Stimulated activated CD4-positive, alpha-beta T cell treated with anti-CD3 and anti-CD28 coated beads, Interleukin-4, amount 100 ng/mL, for 4 hours (primary cell): Measurements from ENCODE around the gene ALKBH8.
A peak's percentile ranks its signal among the peaks of the same experiment; 100 is the strongest.
"Not testable (repeated sequence)": the region's sequence is repeated elsewhere in the genome, so short reads cannot be mapped to it uniquely, and the experiment has no call there.

ENCODE experiments used
- DNase-seq, 2 experiments: peaks; one replicate each; pipeline ENCODE4 v3.0.0-alpha.2; 2020

Gene ALKBH8

DNA sequence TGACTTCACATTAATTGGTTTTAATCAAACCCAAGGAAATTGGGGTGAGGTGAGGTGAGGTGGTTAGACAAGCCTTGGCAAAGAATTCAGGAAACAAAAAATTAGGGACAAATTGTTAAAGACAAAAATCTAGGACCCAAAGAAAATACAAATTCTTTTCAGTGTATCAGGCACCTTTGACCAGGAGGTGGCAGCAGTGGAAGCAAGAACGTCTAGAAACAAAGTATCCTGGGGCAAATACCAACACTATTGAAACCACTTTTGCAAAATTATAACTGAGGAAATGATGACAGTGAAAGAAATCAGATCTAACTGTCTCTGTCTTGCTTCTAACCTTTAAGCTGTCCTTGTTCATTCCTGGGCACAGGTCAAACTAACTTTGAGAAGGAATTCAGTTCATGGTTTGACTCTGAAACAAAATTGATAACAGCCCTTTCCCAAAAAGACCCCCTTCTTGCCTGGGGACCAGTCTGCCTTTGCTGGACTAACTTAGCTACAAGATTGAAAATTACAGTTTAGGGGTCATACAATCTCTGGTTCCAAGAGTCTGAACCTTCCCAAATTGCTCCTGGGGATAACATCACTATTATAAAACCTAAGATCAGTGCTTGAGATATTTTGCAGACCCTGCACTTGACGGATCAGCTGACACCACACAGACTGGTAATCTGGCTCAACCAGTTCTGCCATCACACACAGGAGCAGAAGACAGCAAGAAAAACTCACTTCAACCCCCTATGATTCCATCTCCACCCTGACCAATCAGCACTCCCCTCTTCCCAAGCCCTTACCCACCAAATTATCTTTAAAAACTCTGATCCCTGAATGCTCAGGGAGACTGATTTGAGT lies 11.2 kb upstream of the ALKBH8 start:
- DNase-seq, result peak; percentile 38 to 48

DNA sequence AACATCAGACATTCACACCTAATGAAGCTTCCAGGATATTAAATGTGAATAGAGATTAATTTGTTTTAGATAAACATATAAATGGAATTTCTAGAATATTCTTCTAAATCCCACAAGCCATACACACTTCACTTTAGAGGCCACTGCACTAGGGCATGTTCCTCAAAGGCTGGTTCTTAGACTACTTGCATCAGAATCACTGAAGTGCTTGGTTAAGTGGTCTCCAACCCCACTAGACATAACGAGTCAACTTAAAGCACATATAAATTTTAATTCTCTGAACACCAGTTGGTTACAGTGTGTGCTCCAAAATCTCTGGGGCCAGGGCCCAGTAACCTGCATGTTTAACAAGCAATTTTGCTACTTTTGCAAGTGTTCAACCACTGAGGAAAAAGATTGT lies 7.9 kb upstream of the ALKBH8 start:
- no peak for DNase-seq

DNA sequence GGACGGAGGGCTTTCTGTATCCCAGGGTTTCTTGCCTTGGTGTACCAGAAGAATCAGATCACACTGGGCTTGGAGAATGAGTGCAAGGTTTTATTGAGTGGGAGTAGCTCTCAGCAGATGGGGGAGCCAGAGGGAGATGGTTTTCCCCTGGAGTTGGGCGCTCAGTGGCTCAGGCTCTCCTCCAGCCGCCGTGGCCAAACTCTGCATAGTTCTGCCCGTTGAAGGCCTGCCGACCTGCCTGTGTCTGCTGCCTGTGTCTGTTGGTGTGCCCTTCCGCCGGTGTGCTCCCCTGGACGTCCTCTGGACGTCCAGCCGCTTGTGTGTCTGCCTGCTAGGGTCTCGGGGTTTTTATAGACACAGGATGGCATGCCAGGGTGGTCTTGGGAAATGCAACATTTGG lies 4.5 kb upstream of the ALKBH8 start:
- no peak for DNase-seq

DNA sequence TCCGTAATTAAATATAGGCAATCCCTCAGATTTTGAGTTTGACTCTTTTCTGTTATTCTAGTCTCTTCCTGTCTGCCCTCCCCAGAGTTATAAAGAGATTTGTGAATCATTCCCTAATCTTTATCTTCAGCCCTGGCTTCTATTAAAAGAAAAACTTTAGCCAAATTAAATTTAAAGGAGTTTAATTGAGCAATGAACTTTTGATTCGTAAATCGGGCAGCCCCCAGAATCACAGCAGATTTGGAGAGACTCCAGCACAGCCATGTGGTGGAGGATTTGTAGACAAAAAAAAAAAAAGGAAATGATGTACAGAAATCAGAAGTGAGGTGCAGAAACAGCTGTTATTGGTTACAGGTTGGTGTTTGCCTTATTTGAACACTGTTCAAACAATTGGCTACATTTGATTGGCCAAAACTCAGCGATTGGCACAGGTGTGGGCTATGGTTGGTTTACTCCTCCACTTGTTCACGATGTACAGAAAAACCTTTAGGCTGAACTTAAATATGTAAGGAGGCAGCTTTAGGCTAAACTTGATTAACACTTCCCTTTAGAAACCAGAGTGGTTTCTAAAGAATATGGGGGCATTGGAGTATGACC lies 2.3 kb upstream of the ALKBH8 start:
- no peak for DNase-seq

DNA sequence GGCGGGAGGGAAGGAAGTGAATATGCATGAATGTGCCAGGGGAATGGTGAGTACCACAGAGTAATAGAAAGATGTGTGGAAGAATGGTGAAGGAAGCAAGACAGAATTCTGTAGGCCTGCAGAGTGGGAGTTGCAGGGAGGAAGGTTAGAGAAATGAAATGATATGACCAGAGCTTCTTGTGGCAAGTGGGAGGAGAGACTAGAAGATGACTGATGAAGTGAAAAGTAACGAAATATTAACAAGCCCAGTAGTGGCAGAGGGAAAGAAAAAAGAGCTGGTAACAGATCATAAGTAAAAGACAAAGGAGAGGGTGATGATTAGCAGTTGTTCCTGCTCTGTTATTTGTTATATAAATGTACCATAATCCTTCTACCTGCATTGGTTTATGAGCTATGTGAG lies 1.0 kb upstream of the ALKBH8 start:
- no peak for DNase-seq

DNA sequence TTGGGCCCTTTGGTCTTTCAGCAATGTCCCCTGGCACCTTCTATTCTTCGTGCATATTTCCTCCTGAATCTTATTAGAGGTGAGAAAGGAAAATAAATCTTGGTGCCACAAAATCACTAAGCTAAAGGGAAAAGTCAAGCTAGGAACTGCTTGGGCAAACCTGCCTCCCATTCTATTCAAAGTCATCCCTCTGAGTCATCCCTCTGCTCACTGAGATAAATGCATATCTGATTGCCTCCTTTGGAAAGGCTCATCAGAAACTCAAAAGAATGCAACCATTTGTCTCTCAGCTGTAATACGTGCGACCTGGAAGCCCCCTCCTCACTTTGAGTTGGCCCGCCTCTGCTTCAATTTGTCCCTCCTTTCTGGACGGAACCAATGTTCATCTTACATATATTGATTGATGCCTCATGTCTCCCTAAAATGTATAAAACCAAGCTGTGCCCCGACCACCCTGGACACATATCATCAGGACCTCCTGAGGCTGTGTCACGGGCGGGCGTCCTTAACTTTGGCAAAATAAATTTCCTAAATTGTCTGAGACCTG lies 493 bp upstream of the ALKBH8 start:
- DNase-seq, result not testable (repeated sequence)

DNA sequence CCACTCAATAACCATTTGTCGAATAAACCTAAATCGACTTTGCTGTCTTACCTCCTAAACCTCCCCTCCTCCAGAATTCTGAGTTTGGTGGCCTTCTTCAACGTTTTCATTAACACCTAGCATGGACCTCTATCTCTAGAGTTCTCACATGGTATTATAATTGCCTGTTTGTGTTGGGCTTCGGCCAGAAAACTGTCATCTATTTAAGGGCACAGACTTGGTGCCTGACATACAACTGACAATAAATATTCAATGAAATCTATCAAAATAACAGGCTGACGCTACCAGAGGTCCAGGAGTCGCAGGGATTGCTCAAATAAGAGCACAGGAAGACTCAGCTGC lies 687 bp downstream of the ALKBH8 start:
- no peak for DNase-seq

DNA sequence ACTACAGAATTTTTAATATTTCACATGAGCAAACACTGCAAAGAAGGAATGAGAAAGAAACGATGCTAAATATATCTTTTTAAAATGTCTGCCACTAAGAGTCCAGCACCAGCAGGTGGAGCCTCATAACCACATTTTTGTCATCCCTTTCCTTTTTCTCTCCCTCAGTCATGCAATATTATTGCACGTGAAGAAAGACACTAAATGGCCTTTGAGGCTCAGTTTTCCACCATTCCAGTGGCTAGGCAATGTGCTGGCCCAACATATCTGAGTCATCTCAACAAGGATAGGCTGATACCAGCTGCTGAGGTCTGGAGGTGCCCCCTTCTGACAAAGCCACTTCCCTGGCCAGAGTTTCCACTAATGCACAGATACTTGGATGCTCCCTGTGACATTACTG lies 1.8 kb downstream of the ALKBH8 start:
- peak in 1 of 2 experiments; percentile 13 for DNase-seq

DNA sequence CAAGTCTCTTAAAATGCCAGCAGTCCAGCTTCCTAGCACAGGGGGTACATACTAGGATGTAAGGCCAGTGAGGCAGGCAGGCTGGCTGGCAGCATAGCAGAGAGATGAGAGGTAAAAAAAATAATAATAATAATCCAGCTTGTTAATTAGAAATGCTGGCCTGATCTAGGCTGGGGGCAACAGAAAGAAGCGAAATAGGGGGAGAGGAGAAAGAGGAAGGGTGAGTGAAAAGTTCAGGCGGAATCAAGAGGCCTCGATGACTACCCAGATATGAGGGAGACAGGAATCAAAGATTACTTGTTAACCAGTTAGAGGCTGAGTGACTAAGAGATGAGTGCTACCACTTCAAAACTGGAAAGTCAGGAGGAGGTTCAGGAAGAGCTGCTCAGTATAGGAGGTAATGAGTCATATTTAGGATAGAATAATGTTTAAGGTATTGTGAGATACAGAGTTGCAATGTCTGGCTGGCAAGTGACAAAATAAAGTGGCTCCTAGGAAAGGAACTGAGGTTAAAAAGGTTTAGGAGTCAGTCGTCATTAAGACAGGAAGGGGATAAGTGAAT lies 2.8 kb downstream of the ALKBH8 start:
- DNase-seq, result no peak

DNA sequence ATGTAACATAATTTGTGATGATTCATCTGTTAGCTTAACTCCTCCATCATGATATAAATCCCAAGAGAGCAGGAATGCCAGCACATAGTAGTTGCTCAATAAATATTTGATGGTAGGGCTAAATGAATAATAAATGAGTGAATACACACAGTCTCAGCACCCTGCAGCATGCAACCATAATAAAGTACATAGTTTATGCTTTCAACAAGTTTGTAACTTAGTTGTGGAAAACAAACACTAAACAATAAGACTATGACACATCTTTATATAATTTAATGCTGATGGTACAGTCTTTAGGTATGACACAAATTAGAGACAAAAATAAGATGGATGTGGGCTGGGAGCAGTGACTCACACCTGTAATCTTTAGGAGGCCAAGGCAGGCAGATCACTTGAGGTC lies 3.8 kb downstream of the ALKBH8 start:
- no peak for DNase-seq

DNA sequence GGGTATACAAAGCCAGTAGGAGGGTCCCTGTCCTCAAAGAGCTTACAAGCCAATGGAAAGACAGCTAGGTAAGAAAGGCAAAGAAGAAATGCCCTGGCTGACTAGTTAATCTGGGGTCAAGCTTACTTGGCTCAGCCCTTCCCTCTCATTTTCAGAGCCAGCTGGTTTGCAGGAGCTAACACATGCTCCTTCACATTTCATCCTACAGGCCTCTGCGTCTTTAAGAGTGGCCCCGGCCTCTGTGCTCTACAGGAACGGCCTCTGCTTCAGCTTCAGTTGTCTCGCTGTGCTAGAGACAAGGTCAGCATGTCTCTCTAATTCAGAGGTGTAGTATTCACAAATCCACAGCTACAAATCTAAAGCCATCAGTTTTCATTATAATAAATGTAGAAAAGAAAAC lies 15.2 kb downstream of the ALKBH8 start:
- DNase-seq, result no peak

DNA sequence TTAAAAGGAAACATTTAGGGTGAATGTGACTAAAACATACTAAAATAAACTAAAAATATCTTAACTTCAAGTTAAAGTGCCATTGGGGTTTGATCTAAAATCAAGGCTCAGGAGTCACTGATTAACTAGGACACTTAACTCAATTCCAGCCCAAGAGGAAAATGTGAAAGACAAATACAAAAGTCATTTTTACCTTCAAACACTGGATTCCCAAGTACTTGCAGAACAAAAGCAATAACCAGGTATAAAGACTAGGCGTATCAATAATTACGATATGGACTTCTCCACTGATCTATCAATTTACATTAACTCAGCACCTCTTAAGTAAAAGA lies 15.6 kb downstream of the ALKBH8 start:
- DNase-seq, result no peak

DNA sequence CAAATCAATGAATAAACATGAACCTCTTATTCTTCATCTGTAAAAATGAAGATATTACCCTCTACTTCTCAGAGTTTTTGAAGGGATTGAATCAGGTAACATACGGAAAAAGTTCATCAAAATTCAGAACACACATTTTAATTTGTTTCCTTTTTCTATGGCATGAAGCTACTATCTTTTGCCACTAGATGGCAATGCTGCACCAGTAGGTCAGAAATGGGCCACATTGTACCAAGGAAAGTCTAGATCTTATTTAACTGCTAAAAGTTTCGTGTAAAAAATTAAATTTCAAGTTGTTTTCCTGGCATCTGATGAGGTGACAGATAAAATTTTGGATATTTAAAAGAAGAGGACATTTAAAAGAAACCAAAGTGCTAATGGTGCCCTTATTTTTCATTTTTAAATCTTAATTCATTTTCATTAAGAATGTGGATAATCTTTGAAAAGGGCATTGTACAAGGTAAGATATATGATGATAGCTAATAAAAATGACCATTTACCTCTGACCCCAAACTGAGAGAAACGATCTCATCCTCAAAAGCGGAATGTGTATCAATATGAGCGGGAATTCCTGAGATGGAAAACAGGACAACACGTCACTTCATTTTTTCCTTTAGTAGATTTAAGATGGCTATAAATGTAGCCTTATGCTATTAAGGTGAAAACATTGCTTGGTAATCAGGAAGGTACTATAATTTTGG lies 16.1 kb downstream of the ALKBH8 start:
- peak in 1 of 2 experiments; percentile 9 for DNase-seq

DNA sequence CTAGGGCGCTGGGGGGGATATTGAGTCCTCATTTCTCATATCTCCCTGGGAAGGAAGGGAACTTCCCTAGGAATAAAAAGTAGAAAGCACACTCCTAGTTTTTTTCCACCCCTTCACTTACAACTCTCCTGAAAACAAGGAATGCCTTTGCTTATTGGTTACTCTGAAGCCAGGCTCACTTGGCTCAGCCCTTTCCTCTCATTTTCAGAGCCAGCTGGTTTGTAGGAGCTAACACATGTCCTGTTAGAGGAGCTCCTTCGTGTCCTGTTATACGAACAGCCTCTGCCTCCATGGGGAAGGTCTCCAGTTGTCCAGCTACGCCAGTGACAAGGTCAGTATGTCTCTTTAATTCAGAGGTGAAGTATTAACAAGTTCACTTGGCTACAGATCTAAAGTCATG lies 17.6 kb downstream of the ALKBH8 start:
- DNase-seq, result no peak

DNA sequence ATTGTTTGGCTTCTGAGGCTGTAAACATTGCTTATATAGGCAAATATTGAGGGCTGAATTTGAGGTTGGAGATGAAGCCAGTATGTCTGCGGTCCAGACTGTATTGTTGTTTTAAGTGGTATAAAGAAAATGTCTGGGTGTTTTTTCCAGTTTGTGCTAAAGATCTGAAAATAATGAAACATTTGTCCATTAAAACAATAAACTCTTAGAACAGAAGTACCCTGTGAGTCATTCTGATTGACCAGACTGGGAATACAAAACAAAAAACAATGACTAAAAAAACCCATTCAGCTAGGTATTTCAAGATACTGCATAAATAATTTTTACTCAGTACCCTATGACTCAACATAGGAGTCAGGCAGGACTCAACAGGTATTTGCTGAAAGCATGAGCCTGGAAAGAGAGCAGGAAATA lies 20.4 kb downstream of the ALKBH8 start:
- DNase-seq, result no peak

DNA sequence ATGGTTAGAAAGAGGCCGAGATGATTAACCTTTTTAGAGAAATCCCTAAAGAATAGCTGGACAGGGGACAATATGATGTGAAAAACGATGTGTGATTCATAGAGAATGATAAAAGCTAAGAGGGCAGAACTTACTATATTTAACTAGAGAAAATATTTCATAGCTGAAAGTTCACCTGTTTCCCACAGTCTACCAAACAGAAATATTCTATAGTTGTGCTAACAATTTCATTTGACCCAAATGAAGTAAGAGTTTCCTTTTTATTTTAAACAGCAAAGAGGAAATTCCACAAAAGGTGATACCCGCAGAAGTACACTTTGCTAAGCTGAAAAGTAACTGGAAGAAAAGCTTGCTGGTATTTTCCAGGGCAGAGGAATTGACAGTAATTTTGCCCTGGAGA lies 26.7 kb downstream of the ALKBH8 start:
- no peak for DNase-seq

DNA sequence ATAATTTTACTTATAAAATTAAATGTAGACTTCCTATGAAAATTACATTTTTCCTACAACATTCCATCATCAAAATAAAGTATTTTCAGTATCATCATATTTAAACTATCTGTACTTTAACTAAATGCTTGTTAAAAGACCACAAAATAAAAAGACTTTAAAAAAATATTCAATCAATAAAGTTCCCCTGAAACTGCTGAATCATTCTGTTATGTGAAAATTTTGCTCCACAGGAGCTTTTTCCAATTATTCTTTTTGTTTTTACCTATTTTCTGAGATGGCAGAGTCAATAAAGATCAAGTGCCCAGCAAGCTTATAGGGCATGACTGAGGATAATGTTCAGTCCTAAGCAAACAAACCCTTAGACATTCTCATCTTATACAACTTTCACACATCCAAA lies 27.3 kb downstream of the ALKBH8 start:
- no peak for DNase-seq

DNA sequence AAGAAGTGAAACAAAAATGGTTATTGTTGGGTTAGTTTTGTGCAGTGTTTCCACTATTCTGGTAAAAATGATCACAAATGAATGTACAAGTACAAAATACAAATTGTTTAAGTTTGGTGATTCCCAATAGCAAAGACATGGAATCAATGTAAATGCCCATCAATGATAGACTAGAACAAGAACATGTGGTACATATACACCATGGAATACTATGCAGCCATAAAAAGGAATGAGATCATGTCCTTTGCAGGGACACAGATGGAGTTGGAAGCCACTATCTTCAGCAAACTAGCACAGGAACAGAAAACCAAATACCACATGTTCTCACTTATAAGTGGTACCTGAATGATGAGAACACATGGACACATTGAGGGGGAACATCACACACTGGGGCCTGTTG lies 28.4 kb downstream of the ALKBH8 start:
- DNase-seq, result not testable (repeated sequence)

DNA sequence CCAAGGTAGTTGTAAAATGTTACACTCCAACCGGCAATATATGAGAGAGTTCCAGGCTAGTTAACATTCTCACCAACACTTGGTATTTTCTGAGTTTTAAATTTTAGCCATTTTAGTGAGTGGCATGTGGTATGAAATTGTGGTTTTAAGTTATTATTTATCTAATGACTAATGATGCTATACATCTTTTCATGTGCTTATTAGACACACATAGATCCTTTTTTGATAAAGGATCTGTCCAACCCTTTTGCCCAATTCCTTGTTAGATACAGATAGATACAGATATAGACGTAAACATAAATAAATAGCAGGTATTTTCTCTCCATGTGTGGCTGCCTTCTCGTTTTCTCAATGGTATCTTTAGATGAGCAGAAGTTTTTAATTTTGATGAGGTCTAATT lies 39.3 kb downstream of the ALKBH8 start:
- DNase-seq, result no peak

DNA sequence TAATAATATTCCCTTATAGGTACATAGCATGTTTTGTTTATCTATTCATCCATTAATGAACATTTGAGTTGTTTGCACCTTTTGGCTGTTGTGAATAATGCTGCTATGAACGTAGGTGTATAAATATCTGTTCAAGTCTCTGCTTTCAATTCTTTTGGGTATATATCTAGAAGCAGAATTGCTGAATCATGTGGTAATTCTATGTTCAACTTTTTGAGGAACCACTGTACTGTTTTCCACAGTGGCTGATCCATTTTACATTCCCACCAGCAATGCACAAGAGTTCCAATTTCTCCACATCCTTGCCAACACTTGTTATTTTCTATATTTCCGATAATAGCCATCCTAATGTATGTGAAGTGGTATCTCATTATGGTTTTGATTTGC lies 56.7 kb downstream of the ALKBH8 start:
- DNase-seq, result no peak

DNA sequence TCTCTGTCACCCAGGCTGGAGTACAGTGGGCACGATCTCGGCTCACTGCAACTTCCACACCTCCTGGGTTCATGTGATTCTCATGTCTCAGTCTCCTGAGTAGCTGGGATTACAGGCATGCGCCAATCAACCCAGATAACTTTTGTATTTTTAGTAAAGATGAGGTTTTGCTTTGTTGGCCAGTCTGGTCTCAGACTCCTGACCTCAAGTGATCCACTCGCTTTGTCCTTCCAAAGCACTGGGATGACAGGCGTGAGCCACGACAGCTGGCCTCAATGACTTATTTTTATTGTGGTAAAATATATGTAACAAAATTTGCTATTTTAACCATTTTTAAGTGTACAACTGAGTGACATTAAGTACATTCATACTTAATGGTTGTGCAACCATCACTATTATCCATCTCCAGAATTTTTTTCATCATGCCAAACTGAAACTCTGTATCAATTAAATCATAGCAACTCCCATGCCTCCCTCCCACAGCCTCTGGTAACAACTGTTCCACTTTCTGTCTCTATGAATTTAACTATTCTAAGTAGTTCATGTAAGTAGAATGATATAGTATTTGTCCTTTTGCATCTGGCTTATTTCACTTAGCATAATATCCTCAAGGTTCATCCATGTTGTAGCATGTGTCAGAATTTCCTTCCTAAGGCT lies 57.2 kb downstream of the ALKBH8 start:
- DNase-seq, result no peak

DNA sequence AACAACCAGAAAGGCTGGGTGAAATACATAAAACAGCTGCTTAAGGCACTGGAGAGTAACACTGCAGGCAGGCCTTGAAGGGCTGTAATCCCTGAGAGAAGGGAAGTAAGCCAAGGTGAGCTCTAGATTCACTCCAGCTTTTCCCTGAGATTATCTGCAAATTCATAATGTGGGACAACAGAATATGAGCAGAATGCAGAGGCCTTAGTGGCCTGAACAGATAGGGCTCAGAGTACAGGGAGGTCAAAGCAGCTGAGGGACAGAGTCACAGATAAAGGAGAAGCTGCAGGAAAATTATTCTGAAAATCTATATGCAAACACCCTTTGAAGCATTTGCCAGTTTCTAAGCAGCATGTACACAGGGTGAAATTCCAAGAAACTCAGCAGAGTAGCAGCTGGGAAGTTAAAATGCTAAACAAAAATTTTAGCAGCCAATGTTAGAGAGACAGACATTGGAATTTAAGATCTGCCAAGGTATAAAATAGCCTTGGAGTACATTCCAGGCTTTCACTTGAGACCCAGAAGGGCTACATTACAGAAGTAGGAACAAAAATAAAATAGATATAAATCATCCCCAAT lies 59.8 kb downstream of the ALKBH8 start:
- DNase-seq, result no peak

DNA sequence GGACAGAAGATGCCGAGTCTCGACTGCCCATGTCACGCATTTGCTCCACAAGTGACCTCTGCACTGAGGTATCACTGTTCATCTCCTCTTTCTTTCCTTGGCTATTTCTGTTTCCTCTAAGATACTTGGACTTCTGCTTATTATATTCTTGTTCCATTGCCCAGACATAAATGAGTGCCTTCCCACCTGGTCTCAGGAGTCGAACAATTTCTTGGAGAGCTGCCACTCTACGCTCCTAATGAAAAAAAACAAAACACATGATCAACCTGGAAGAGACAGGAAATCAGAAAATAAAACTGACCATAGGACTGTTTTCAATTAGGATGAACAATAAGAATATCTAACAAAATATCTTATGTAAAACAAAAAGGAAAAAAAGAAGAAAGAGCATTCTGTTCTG lies 60.6 kb downstream of the ALKBH8 start:
- DNase-seq, result no peak
